ENCODE data around the gene IFT57.

- TF ChIP-seq POLR2A (IDR thresholded peaks at IDR 0.05) (no peak), CTCF (IDR thresholded peaks at IDR 0.05) (no peak)
These were observed 20.1 kb downstream of the IFT57 start for GRCh38 chr3:108202080-108202479.

Data from gastroesophageal sphincter (tissue), 3 donors.